Measurements from ENCODE around the gene RASA2. TPM values are rescaled to one million over a fixed set of nuclear protein-coding genes. Genes with fewer than 3 reads are reported as not detected.

The RASA2 gene
- total and polyA plus RNA-seq, 2 of the 8 experiments (the other 6 are each of a cell fraction or from before 2014, with no cell fraction given), result 3.5 to 15.9 TPM

DNA sequence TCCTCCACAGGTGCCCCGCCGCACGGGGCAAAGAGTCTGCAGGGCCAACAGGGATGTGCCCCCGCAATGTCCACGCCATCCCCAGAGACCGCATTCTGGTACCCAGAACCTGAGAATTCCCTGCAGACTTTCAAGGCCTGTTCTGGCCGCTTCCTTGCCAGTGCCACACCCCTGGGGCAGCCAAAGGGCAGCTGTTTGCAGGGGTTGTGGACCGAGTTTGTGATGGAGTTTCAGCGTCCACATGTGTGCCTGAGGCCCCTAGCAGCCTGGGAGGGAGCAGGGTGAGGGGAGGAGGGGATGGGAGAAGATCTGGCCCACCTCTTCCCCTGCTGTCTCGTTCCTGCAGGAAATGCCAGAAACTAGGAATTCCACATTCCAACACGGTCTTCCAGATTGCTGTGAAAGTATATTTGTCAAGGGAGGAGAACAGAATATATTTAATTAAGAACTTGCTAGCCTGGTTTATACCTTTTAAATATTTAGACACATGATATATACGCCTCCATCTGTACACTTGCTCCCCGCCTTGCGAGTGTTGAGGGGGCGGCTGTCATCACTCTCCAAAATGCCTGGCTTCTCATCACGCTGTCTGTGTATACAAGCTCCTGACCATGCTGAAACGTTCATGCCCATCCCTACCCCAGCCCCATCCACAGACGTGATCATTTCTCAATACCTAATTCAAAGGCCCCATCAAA, 31.1 kb upstream of the RASA2 start (continued):
- TF ChIP-seq, protein P1, sequence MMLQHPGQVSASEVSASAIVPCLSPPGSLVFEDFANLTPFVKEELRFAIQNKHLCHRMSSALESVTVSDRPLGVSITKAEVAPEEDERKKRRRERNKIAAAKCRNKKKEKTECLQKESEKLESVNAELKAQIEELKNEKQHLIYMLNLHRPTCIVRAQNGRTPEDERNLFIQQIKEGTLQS (IDR thresholded peaks at IDR 0.05; ENCODE audit: insufficient read depth, low read depth, low read length), result no peak
- TF ChIP-seq RAD21 (IDR thresholded peaks at IDR 0.05 in 1 of 2, conservative IDR thresholded peaks at IDR 0.05 in 1 of 2; ENCODE audit: low read depth in 2 of 2, low read length in 2 of 2), result no peak
- TF ChIP-seq, protein P2, sequence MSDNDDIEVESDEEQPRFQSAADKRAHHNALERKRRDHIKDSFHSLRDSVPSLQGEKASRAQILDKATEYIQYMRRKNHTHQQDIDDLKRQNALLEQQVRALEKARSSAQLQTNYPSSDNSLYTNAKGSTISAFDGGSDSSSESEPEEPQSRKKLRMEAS (IDR thresholded peaks at IDR 0.05), result no peak

All from H1 (cell line).